GM19395 (cell line): Measurements from ENCODE around the gene TMEM63A.
"Not testable (repeated sequence)": the region's sequence is repeated elsewhere in the genome, so short reads cannot be mapped to it uniquely, and the experiment has no call there.

Experiments used
- ATAC-seq: cut with Tn5 transposase; IDR thresholded peaks from one replicate; pipeline ENCODE4 v1.9.1; 2021; ENCODE audit warnings: mild to moderate bottlenecking, moderate library complexity; ENCODE audit not compliant: unreplicated experiment

TMEM63A gene

DNA sequence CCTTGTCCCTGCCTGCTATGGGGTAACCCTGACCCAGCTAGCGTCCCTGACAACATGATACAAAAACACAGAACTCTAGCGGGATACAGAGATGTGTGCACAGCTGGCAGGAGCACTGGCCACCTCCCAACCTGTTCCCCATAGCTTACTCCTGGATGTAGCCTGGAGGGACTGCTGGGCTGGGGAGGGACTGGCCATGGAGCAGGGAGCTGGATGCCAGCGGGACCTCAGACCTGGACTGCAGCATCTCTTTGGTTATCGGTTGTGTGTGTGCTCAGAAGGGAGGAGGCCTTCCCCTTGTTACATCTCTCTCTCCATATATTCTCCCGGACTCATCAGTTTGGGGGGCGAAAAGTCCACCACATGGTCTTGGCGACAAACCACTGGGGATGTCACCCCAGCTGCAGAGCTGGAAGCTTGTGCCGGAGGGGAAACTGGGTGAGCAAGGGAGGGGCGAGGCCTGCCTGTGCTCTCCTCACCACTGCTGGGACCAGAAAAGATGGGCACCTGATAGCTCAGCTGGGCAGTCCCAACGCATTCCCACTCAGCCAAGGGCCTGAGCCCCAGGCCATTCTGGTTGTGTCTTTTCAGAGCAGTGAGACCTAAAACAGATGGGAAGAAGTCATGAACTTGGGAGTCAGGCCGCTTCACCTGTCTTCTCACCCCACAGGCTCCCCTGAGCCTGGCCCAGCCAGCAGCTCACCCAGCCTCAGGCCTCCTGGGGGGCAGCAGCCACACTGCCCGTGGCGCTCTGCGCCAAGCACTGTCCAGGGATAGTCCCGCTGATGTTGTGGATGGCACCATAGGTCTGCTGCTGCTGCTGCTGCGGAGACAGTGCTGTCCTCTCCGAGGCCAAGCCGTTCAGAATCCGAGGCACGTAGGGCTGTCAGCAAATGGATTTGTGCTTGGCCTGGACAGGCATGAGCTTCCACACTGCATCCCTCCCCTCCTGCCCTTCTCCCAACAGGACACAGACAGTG is 35.6 kb downstream of the TMEM63A start:
- ATAC-seq: no peak

- no peak for ATAC-seq
These were observed 36.5 kb downstream of the TMEM63A start for GRCh38 chr1:225845571-225846259.

GRCh38 chr1:225845097-225845496 is 37.1 kb downstream of the TMEM63A start:
- no peak for ATAC-seq

DNA sequence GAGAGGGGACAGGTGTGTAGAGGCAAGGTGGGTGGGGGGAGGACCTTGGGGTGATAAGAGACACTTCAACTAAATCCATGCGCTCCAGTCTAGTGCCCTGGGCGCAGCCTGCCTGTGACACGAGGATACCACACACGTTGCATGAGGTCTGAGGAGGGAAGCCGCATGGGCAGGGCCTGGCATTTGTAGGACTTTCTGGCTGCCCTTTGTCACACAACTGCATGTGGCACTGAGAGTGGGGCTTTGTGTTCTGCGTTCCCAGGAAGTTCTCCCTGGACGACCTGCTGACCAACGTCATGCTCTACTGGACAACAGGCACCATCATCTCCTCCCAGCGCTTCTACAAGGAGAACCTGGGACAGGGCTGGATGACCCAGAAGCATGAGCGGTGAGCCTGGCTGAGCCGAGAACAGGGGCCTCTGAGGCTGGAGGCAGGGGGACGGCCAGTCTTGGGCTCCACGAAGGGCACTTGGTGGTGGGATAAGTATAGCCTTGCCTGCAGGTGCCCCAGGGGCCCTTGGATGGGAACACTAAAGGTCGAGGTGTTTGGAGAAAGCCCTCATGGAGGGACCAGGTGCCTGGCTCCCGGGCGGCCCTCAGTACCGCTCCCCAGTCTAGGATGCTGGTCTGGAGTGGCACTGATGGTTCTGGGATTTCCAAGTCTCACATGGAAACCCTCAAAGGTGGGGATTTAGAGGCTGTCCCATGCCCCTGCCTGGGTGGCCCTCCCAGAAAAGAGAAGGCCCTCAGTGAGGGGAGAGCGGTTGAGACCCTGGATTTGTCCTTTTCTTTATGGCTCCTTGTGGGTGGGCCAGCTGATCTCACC is 37.7 kb downstream of the TMEM63A start:
- ATAC-seq: no peak

GRCh38 chr1:225843426-225843795 is 38.8 kb downstream of the TMEM63A start:
- no peak for ATAC-seq

DNA sequence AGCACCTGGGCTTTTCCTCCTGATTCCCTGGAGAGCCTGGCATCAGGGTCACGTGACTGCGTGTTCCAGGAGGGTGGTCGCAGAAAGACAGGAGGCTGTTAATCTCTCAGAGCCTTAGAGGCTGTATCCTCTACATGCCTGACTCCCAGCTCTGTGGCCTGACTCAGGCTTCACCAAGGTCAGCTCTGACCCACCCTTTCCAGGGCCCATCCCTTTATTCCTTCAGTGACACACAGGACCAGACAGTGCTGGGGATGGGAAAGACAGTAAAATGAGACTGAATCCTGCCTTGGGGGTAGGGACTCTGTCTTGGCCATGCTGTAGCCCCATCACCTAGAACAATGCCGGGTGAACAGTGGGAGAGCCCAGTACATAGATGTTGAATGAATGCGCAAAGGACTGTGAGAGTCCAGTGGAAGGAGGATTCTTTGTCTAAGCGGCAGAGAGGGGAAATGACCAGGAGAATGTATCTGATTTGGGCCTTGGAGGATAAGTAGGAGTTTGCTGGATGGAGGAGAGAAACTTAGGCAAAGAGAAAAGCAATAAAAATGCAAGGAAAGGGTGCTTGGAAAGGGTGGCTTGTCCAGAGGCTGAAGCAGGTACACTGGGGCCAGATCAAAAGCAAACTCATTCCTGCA is 39.3 kb downstream of the TMEM63A start:
- no peak for ATAC-seq

- ATAC-seq: no peak
These were observed 40.1 kb downstream of the TMEM63A start for GRCh38 chr1:225842074-225842473.

DNA sequence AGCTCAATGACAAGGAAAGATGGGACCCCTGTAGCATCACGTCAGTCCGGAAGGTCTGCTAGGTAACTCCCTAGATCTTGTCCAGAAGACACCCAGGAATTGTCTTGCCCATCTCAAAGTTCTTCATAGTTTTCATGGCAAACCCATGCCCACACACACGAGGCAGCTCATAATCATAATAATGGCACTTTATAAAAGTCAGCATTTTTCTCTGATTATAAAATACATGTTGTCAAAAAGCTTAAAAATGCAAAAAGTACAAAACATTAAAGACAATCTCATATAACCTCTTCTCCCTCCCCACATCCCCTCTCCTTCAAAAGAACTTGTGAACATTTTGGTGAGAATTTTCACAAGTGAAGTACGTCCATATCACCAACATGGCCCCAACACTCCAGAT is 41.5 kb downstream of the TMEM63A start:
- no peak for ATAC-seq

DNA sequence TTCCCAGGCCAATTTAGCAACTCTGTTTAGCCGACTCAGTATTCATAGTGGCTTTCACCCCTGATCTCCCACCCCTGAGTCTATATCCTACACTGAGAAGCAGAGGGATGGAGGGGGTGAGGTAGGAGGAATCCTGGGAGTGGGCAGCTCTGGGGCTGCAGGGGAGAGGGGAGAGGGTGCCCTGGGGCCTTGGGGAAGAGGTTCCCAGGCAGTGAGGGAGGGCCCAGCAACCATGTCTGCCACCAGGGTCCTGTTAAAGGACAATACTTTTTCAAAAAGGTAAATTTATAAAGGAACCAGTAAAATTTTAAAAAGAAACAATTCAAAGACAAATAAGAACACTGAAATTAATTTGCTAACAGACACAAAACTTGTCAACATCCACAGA is 42.0 kb downstream of the TMEM63A start:
- ATAC-seq: no peak

GRCh38 chr1:225838793-225839192 is 43.4 kb downstream of the TMEM63A start:
- no peak for ATAC-seq

- not testable (repeated sequence) for ATAC-seq
These were observed 45.9 kb downstream of the TMEM63A start for GRCh38 chr1:225836296-225836695.

DNA sequence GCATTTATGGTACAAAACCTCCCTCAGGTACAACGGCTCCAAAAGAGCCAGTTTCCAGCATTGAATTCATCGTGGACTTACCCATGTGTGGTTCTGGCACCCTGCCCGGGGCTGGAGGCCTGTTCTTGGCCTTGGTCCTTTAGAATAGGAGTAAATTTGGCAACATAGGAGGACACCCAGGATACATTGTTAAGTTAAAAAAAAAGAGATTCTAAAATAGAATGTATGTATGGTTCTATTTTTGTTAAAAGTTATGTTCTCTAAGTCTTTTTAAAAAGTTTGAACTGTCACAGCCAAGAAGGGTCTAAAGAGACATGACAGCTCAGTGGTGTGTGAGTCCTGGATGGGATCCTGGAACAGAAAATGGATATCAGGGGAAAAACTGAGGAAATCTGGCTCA is 46.3 kb downstream of the TMEM63A start:
- ATAC-seq: no peak

GRCh38 chr1:225834417-225835329 is 47.5 kb downstream of the TMEM63A start:
- no peak for ATAC-seq

DNA sequence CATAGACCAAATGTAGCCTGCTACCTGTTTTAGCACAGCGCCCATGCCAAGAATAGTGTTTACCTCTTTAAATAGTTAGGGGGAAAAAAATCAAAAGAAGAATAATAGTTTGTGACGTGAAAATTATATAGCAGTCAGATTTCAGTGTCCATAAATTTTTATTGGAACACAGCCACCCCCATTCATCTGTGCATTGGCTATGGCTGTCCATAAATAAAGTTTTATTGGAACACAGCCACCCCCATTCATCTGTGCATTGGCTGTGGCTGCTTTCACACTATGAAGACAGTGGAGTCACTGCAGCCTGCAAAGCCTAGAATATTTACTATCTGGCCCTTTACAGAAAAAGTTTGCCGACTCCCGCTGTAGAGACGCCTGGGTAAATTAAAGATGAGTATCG is 51.3 kb downstream of the TMEM63A start:
- no peak for ATAC-seq

- no peak for ATAC-seq
These were observed 53.4 kb downstream of the TMEM63A start for GRCh38 chr1:225828706-225829345.

DNA sequence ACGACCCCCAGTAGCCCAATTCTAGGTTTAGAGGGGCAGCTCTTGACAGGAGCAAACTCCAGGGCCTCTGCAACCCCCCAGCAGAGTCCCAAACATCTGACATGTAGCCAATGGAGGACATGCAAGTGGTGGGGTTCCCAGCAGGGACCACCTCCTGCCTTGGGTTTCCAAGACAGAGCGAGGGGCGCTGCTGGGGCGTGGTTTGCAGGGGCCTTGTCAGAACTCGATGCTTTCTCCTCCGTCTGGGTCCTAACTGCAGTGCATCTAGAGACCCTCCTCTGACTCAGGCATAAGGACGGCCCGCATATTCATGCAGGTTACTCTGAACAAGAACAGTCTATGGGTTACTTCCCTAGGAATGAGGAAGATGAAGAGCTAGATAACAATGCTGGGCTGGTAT is 55.1 kb downstream of the TMEM63A start:
- ATAC-seq: no peak

GRCh38 chr1:225825607-225826007 is 56.6 kb downstream of the TMEM63A start:
- no peak for ATAC-seq

DNA sequence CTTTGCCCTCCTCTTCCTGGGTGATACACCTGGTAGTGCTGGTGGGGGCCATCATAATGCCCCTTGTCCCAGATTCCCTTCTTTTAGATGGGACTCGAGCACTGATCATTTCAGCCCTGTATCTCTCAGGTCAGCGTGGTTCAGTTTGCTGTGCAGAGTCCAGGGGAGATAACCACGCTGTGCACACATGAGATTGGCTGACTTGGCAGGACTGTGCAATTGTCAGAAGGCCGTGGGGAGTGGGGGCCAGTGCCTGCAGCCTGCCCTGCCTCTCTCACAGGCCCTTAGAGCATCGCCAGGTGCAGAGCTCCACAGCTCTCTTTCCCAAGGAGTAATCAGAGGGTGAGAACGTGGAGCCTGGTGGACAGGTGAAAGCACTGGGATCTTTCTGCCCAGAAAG is 57.1 kb downstream of the TMEM63A start:
- ATAC-seq: no peak

DNA sequence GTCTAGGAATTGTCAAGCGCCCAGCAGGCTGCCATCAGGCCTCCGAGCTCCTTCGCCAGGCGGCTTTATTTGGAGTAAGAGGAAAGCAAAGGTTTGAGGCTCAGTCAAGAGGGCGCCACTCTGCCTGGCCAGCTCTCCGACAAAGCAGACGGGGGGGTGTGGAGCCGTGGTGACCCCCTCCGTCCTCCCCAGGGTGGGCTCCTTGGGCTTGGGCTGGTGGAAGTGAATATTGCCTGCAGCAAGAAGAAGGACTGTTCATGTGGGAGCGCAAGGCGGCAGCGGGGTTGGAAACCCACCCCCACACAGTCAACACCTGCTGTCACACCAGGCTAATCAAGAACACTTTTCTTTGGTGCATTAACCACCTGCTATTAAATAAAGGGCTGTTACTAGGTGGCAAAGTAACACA is 57.6 kb downstream of the TMEM63A start:
- ATAC-seq: no peak
